Measurements from ENCODE around the gene TBXA2R. TPM values are rescaled to one million over a fixed set of nuclear protein-coding genes. Genes with fewer than 3 reads are reported as not detected.
"Not testable (repeated sequence)": the region's sequence is repeated elsewhere in the genome, so short reads cannot be mapped to it uniquely, and the experiment has no call there.

Gene TBXA2R
- total RNA-seq: 2.6 TPM
- long read RNA-seq, partial matches to known transcripts: 1 of 5 reads
- long read RNA-seq, other reads (novel, unspliced or antisense): 2 of 5 reads

DNA sequence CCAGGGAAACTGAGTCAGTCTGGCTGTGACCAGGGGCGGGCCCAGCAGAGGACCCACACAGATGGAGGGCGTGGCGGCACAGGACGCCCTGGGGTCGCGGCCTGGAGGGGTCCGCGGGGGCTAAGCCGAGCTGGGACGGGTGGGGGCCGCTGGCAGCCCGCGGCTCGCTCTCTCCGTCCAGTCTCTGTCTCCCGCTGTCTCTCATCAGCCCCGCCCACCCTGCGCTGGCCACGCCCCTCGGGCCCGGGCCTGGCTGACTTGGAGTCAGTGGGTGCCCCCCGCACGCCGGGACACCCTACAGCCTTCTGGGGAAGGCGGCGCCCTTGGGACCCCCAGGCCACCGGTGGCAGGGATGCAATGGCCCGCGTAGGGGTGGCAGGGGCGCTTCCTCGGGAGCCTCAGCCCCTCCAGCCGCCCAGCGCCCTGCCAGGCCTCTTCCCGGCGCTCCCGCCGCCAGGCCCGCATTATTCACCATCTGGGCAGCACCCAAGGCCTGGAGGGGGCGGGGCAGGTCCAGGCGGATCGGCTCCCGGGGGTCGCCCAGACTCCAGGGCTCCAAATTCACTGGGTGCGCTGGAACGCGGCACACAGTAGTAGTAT is at the start of gene TBXA2R:
TBXA2R (minus strand) TSS at position 186 of the 600 bp plus-strand sequence. CDS start 6,241 bp downstream, outside the sequence.
- intact Hi-C loops (cut with DNase I): no loop called here
- DNase-seq (peak; percentile 90), ATAC-seq (ENCODE audit: poor library complexity) (peak; percentile 78)

DNA sequence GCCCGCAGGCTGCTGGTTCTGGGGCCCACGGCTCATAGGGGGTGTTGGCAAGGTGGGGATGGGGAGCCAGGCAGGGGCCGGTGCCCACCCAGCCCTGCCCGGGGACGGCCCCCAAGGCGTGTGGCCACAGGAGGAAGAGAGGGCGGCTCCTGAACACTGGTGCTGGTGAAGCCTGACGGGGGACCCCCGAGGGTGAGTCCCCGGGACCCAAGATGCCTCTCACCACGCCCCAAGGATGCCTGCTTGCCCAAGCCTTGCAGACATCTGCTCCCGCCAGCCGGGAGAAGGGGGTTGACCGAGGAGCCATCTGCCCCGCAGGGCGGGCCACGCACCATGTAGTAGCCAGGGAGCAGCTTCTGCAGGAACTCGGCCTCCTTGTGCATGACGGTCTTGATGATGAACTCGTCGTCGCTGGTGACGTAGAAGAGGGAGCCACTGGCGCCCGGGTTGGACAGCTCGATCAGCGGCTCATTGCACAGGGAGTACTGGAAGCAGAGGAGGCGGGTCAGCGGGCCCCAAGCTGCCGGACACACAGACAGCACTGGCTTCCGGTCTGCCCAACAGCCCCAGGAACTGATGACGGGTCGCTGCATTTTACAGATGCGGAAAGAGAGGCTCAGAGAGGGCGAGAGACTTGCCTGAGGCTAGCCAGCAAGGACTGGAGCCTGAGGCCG is 49.5 kb upstream of the TBXA2R start:
- intact Hi-C loops (cut with DNase I): no loop called here
- ATAC-seq (ENCODE audit: poor library complexity): no peak

GRCh38 chr19:3655402-3656072 is 48.9 kb upstream of the TBXA2R start:
- DNase-seq: no peak
- ATAC-seq (ENCODE audit: poor library complexity): no peak
- intact Hi-C loops (cut with DNase I): no loop called here

More for the DNA sequence above, 49.5 kb upstream of the TBXA2R start:
- DNase-seq: no peak

DNA sequence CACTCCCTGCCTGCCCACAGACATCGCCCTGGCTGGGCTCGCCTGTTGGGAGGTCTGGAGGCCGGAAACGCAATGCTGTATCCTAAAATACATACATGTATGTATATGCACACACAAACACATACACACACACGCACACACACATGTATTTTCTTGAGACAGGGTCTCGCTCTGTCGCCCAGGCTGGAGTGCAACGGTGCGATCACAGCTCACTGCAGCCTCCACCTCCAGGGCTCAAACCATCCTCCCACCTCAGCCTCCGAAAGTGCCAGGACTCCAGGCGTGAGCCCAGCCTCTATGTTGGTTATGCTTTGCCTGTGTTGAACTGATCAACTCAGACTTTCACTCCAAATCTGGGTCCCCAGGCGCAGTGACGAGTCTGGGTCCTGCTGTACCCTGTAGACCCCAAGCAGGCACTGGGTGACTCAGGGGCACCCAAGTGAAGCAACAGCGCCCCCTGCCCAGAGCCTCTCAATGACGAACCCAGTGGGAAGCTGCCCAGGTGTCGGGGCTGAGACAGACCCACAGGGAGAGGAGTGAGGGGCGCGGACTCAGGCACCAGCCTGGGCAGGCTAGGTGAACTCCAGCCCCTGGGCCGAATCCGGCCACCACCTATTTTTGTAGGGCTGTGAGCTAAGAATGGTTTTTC is 47.3 kb upstream of the TBXA2R start:
- ATAC-seq (ENCODE audit: poor library complexity): no peak
- DNase-seq: no peak
- intact Hi-C loops (cut with DNase I): no loop called here

DNA sequence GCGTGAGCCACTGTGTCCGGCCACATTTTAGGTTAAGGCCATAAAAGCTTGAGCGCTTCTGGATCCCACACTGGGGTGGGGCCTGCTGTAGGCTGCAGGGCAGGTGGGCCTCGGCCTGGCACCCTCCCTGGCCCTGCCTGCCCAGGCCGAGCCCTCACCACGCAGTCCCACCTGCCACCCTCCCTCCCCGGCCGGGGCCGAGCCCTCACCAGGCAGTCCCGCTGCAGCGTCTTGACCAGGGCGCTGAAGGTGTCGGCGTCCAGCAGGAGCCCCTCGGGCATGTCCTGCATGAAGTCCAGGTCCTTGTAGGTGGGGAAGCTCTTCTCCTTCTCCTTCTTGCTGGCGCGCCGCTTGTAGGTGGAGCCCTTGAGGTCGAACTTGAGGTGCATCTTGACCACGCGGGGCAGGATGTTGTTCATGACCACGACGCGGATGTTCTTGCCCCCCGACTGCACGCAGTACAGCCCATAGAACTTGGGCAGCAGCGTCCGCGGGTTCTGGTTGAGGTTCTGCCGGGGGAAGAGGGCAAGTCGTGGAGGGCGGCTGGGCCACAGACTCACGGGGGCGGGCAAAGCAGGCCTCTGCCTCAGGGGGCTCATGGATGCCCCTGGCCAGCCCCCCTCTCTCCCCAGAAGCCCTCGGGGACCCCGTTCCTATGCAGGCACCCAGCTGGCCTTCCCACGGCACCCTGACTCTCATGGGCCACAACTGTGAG is 46.6 kb upstream of the TBXA2R start:
- ATAC-seq (ENCODE audit: poor library complexity): no peak
- DNase-seq: no peak
- intact Hi-C loops (cut with DNase I): no loop called here

DNA sequence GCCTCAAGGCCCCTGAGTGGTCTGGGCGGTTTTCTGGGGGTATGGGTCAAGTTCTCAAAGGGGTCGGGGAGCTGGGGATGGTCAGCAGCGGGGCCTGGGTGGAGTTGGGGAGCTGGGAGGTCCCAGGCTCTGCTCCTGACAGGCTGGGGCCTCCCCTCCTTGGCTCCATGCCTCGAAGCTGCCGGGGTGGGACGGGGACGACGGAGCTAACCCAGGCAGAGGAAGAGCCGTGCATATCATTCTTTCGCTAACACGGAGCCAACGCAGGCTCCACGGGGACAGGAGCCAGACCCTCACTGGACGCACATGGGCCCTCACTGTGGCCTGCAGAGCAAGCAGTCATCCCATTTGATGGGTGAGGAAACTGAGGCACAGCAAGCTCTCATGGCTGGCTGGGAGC is 45.7 kb upstream of the TBXA2R start:
- ATAC-seq (ENCODE audit: poor library complexity) (no peak), DNase-seq (no peak)
- intact Hi-C loops (cut with DNase I): no loop called here

DNA sequence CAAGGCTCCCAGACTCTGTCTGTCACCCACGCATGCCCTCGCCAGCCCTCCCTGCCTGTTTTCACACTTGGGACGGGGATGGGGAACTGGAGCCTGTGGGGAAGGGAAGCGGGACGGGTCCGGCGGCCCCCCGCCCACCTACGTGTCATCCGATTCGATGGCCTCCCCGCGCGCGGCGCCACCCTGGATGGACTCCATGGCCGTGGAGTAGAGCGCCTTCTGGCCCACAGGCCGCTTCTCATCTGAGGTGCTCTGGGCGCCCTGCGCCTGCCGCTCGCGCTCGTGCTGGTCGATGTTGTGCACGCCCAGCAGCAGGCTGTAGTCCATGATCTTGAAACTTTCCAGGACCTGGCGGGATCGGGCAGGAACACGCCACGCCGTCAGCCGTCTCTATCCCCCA is 45.0 kb upstream of the TBXA2R start:
- intact Hi-C loops (cut with DNase I): no loop called here
- ATAC-seq (ENCODE audit: poor library complexity): no peak
- no peak for DNase-seq

DNA sequence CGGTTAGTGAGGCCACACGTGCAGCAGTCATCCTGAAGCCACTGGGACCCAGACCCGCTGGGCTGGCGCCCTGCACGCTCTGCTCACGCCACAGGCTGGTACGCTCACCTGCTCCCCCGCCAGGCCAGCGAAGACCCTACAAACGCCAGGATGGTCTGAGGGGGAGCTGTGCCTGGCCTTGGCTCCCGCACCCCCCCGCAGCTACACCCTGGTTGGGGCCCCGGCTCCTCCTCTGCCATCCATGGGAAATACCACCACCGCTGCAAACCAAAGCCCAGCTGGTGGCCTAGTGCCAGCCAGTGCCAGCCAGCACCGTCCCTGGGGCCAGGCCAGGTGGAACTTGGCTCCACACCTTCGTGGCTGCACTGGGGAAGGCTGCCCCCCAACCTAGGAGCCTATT is 43.2 kb upstream of the TBXA2R start:
- DNase-seq (no peak), ATAC-seq (ENCODE audit: poor library complexity) (no peak)
- intact Hi-C loops (cut with DNase I): no loop called here

DNA sequence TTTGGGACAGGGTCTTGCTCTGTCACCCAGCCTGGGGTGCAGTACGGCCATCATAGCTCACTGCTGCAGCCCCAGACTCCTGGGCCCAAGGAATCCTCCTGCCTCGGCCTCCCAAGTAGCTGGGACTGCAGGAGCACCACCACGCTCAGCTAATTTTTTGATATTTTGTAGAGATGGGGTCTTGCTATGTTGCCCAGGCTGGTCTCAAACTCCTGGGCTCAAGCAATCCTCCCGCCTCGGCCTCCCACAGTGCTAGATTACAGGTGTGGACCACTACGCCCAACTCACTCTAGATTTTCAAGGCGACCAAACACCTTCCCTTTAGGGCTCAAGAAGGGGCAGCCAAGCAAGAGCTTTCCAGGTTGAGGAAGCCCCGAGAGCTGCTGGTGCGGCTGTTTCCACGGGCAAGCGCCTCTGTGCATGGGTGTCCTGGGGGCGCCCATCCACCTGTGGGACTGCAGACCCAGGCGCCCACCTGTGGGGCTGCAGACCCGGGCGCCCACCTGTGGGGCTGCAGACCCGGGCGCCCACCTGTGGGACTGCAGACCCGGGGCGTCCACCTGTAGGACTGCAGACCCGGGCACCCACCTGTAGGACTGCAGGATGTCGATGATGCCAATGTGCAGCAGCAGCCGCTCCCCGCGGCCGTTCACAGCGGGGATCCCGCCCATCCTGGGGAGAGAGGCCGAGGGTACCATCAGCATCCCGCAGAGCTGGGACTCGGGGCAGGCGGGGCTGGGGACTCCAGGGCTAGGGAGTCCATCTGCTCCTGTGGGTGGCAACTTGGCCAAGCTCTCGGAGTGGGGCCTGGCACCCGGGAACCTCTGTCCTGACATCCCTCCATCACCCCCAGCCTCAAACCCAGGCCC is 41.6 kb upstream of the TBXA2R start:
- DNase-seq (no peak), ATAC-seq (ENCODE audit: poor library complexity) (no peak)
- intact Hi-C loops (cut with DNase I): no loop called here

DNA sequence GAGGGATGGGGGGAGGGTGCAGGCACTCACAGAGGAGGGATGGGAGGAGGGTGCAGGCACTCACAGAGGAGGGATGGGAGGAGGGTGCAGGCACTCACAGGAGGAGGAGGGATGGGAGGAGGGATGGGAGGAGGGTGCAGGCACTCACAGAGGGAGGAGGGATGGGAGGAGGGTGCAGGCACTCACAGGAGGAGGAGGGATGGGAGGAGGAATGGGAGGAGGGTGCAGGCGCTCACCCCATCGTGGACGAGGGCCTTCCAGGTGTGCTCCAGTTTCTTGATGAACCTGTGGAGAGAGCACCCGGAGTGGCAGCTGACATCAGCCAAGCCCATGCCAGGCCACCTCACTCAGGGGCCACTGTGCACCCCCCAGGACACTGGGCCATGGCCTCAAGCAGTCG is 40.4 kb upstream of the TBXA2R start:
- intact Hi-C loops (cut with DNase I); DNase-seq; ATAC-seq (ENCODE audit: poor library complexity): not testable (repeated sequence)

DNA sequence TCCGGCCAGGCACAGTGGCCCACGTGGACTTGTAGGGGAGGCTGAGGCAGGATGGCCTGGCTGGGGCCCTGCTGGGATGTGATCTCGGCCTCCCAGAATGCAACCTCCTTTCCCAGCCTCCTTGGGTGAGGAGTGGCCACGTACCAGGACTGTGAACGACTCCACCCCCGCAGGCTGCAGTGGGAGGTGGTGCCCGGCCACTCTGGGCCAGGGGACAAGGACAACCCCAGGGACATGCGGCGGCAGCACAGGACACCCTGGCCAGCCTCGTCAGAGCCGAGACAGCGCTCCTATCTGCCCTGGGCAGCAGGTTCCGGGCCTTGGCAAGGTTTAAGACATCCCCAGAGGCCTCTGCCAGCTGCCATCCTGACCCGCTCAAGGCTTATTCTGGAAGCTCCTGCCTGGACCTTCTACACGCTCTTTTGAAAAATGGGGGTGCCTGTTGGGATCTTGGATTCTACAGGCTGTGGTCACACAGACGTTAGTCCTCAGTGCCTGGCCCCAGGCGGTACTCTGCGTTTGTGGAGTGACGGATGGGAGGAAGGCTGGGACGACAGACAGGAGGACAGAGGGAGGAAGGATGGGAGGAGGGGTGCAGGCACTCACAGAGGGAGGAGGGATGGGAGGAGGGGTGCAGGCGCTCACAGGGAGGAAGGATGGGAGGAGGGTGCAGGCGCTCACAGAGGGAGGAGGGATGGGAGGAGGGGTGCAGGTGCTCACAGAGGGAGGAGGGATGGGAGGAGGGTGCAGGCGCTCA is 39.8 kb upstream of the TBXA2R start:
- intact Hi-C loops (cut with DNase I): no loop called here
- DNase-seq (no peak), ATAC-seq (ENCODE audit: poor library complexity) (no peak)

DNA sequence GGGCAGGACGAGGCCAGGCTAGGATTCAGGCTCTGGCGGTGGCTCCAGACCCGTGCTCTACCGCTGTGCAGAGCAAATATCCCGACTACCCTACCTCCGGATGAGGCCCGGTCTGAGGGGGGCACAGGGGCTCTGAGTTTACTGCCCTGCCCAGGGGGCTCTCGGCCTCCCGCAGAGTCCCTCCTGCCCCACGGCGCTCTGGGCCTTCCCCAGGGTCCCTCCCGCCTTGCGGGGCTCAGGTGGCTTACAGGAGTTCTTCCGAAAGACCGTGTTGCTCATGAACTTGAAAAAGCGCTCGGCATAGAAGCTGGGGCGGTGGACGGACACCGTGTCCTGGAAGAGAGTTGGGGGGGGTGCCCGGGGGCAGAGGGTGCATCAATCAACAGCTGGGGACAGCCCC is 39.1 kb upstream of the TBXA2R start:
- ATAC-seq (ENCODE audit: poor library complexity): no peak
- intact Hi-C loops (cut with DNase I): no loop called here
- no peak for DNase-seq

DNA sequence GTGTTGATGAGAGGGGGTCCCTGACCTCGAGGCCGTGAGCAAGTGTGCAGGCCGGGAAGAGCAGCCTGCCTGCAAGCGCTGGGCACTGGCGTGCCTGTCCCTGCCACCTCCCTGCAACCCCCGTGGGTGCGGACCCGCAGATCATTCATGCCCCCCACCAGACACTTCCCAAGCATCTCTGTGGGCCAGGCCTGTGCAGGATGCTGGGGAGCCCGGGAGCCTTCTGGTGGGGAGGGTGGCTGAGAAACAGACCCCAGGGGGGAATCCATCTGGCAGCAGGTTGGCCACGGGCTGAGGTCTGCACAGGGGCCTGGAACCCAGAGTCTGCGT is 38.4 kb upstream of the TBXA2R start:
- no peak for ATAC-seq (ENCODE audit: poor library complexity)
- DNase-seq: no peak
- intact Hi-C loops (cut with DNase I): no loop called here

DNA sequence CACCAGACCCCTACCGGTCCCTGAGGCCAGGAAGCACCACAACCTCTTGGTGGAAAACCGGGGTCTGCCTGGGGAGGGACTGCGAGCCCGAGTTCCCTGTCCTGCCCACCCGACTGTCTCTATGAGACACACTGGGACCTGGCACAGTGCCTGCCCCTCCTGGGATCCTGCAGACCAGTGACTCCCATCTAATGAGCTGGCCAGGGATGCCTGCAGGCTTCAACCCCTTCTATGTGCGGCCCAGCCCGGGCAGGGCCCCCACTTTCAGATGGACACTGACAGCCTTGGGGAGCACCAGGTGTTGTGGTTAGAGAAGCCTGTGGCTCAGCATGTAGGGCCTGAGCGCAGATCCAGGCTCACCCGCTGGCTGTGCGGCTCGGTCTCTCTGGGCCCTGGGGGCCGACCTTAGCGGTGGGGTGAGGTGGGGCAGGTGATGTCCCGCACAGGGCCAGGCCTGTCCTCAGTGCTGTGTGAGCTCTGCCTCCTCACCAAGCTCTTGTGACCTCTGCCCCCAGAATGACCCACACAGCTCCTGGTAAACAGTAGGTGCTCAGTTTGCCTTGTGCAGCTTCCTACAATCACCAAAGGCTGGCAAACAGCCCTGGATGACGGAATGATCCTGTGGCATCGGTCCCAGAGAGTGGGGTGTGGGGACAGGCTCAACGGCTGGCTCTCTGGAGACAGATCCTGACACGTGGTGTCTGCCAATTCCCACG is 37.8 kb upstream of the TBXA2R start:
- DNase-seq (peak; percentile 63), ATAC-seq (ENCODE audit: poor library complexity) (peak; percentile 27)
- intact Hi-C loops (cut with DNase I): no loop called here

DNA sequence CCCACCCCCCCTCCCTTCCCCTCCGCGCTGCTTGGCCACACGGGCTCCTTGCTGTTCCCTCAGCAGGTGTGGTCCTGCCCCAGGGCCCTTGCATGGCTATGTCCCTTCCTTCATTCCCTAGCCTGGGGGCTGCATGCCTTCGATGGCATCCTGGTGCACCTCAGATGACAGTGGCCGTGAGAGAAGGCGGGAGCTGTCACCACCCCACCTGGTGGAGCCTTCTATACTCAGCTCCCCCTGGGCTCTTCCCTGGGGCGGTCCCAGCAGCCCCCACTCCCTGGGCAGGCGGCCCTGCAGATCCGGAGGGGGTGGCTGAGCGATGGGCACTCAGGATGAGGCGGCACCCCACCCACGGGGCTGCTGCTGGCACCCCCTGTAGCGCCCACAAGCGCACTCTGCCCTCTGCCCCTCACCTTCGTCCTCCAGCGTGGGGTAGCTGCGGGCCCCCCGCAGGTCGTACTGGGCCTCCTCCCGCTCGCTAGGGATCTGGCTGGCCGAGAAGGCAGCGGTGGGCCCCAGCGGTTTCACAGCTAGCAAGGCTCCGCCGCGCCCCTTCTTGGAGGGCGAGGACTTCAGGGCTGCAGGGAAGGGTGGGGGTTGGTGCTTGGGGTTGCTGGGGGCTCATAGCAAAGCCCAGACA is 37.1 kb upstream of the TBXA2R start:
- intact Hi-C loops (cut with DNase I): no loop called here
- no peak for DNase-seq
- no peak for ATAC-seq (ENCODE audit: poor library complexity)

DNA sequence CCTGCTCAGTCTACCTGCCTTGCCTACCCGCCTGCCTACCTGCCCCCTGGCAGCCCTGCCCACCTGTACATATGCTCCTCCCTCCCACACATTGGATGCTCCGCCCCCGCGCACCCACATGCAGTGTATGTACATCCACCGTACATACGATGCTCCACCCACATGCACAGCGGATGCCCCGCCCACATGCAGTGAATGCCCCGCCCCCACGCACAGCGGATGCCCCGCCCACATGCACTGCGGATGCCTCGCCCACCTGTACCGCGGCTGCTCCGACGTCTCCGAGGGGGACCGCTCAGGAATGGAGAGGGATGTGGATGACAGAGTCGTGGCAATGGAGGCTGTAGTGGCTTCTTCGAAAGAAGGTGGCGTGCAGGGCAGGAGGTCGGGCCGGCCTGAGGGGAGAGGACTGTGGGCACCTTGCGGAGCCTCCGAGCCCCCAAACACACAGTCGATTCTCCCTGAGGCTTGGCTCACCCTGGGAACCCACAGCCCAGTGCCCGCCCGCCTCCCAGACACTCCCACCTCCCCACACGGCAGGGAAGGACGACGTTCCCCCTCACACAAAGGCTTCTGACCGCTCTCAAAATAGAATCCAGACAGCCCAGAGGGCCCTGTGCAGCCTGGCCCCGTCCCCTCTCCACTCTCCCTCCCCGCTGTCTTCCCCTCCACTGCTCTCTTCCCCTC is 36.5 kb upstream of the TBXA2R start:
- intact Hi-C loops (cut with DNase I): no loop called here
- ATAC-seq (ENCODE audit: poor library complexity): no peak
- no peak for DNase-seq

Measured in Right ventricle myocardium superior (tissue), 1 donor.